NCI-H82 (cell line): ENCODE measurements around the gene PEMT.
A peak's percentile ranks its signal among the peaks of the same experiment; 100 is the strongest.

ENCODE experiments used
- DNase-seq: peaks from one replicate; lab custom pipeline; 2025; lab: John Stamatoyannopoulos, UW

The PEMT gene

DNA sequence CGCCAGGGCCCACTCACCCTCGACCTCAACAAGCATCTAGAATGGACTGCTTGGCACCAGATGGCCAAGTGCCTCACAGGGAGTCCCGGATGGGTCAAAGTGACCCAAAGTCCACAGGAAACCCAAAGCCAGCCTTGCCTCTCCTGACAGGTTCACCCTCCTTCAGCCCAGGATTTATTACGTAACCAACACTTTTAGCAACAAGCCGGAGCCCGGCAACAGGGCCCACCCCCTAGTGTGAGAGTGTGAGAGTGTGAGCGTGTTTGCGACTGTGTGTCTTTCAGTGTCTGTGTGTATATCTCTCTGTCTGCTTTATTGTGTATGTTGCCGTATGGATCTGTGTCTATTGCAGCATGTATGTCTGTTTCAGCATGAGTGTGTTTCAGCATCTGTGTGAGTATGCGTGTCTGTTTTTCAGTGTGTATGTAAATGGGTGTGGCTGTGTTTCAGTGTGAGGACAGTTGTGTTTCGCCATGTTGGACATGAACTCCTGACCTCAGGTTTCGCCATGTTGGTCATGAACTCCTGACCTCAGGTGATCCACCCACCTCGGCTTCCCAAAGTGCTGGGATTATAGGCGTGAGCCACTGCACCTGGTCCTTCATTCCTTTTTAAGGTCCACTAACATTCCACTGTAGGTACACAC is 13.7 kb upstream of the PEMT start:
- DNase-seq, result no peak

DNA sequence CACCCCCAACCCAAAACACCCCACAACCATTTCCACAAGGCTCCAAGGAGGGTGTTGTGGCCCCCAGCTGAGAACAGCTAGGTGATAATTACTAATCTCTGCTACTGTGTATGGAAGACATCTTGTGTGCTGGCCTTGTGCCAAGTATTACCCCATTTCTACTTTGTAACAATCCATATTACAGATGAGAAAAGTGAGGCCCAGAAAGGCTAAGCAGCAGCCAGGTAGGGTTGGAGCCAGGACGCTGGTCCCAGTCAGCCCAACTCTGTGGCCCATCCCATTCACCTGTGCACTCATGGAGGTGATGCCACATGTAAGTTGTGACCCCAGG is 12.4 kb upstream of the PEMT start:
- DNase-seq, result no peak

DNA sequence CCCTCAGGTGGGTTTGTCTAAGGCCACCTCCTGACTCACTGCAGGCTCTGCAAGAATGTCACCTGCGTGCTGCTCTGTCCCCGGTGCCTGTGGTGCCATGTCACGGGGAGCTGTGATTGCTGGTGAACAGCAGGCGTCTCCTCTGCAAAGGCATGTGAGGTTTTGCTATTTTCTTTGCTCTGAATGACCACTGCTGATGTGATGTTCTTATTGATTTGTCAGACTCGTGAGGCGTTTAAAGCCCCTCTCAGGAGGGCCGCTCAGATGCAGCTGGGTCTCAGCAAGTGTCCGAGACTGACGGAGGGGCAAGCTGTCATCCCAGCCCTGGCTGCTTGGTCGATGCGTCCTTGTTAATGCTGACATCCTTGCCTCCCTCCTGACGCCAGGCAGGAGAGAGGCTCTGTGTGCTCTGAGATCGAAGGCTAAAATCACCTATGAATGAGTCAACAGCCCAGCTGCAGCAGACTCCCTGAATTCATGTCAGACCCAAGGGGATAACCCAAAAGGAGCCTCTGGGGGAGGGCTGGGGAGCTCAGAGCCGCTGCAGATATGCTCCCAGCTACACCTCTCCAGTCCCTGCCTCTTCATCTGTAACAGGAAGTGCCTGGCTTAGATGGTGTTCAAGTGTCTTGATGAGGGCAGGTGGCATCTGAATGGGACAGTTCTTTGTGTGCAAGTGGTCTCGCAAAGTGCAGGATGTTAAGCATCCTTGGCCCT is 11.8 kb upstream of the PEMT start:
- no peak for DNase-seq

DNA sequence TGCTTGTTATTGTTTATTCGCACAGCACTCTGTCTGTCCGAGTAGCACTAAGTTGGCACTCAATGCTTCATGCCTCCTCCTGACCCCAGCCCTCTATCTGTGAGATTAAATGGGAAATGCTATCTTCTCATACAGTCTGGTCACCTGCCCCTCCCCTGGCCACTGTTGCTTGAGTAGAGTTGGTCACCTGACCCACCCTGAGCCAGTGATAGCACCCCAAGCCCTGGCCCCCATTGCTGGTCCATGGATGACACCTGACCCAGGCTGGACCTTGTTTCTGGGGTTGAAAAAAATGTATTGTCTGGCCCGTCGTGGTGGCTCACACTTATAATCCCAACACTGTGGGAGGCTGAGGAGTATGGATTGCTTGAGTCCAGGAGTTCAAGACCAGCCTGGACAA is 8.5 kb upstream of the PEMT start:
- DNase-seq, result no peak

DNA sequence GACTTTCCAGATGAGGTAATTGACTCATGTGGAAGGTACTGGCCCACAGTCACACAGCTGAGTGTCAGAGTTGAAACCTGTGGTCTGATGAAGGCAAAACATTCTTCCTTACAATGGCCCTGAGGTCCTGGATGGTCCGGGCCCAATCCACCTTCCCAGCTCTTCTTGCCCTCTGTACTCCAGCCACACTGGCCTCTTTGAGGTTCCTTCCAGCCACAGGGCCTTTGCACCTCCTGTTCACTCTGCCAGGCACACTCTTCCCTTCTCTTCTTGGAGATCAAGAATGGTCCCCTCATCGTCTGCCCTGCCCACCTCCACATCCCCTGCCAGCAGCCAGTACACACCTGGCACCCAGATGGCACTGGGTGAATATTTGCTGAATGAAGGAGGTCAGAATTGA is 6.5 kb upstream of the PEMT start:
- DNase-seq, result no peak

DNA sequence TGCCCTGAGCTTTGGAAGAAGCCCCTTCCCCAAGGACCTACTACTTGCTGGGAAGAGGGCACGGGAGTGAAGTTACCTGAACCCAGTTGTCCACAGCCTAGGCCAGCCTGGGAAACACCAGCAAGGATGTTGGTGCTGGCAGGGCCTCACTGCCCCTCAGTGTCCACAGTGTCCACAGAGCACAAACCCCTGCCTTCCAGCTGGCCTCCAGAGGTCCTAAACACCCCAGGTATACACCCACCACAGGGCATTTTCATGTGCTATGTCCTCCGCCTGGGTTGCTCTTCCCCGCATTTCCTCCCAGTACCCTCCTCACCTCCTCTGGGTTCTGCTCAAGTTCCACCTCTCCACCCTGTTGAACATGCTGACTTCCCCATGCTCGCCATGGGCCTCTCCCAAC is 4.2 kb upstream of the PEMT start:
- no peak for DNase-seq

DNA sequence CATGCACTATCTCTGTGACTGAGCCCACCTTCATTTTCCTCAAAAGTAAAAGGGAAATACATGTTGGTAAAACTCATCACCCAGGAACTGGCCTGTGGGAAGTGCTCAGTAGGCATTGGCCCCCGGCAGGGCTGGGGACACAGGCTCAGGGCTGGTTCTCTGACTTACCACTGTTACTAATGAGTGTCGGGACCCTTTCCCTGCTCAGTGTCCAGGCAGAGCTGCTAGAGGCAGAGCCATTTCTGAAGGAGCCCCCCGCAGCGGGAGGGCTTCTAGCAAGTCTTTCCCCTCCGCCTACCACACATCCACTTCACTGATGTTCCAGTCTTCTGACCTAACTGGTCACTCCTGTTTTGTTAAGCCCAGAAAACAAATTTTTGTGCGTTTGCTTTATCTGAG is 1.7 kb upstream of the PEMT start:
- DNase-seq, result no peak

DNA sequence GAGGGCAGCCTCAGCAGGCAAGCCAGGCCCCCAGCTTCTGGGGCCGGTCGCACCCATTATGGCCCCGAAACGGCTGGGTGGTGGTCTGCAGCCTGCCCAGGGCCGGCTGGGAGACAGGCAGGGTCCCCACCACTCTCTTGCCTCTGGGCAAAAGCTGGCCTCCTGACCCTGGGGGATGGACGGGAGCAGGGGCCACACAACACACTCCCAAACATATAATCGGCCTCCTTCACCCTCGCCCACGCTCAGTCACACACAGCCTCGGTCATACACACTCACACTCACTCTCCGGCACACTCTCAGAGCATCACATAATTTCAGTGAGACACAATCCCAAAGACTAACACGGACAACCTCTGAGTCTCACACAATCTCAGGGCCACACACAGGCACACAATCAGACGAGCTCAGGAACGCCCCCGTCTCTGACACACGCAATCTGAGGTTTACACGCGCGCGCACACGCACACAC is 589 bp downstream of the PEMT start:
- no peak for DNase-seq

DNA sequence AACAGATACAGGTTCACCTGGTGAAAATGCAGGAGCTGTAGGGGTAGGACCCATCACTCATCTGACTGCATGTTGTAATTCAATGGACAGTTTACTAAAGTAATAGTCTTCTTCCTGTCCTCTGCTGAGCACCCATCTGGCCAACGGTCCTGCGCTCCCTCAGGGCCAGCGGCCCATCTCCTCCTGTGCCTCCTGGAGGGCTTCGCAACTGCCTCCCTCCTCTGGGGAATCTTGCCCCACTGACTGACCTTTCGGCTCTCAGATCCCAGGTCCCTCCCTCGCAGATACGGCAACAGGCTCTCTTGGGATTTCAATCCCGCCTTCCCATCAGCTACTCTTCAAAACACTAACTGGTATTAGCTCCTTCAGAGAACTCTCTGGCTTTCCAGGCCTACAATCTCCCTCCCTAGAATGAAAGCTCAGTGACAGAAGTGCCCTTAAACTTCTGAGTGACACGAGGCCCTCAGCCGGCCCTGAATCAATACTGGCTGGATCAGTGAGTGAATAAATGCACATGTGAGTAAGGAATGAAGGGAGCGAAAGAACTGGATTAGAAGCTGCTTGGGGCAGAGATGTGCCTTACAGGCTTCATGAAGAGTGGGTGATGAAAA is 1.3 kb downstream of the PEMT start:
- DNase-seq, result peak; percentile 68

DNA sequence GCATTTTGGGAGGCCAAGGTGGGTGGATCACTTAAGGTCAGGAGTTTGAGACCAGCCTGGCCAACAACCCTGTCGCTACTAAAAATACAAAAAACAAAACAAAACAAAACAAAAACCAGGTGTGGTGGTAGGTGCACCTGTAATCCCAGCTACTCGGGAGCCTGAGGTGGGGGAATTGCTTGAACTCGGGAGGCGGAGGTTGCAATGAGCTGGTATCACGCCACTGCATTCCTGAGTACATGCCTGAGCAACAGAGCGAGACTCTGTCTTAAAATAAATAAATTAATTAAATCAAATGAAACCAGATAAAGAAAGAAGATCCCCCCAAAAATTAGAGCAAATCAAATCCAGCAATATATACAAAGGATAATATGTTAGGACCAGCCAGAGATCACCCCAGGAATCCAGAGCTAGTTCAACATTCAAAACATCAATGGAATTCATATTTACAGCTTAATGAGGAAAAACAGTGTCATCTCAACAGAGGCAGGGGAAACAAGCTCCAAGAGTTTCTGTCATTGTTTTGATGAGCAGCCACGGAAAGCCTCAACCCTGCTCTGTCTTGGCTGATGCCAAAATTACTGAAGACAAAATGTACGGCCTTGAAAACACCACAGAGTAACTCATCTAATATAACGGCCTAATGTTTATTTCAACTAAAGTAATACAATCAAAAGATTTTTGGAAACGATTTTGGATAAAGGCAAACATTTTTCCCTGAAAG is 3.7 kb downstream of the PEMT start:
- DNase-seq, result no peak

DNA sequence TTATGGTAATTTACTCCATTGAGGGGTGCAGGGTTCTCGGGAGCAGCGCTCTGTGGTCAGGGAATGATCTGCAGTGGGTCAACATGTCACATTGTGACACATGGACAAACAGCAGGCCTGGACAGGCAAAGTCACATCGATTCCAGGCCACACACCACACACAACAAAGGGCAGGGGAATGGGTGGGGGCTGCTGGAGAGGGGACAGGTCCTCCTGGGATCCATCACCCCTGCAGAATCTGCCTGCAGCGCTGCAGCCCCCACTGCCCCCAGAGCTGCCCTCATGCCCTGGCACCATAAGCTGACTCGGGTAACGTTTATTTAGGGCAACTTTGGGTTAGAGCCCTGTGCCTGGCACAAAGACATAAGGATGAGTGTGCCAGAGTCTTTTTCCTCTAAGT is 9.1 kb downstream of the PEMT start:
- DNase-seq, result no peak

DNA sequence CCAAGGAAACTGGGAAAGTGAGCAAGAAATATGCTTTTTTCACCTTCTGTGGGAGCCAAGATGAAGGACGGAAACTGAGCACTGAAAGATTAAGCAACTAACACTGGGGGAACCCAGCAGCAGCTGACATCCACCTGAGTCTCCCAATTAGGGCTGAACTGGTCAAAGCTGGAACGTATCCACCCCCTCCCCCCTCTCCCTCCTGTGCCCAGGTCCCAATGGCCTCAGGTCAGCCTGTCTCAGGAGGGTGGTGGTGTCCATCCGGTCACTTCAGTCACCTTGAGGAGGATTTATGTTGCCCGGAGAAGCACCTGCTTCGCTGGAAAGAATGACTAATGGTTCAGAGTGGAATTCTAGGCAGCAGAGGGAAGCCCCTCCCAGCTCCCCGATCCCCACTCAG is 10.0 kb downstream of the PEMT start:
- DNase-seq, result no peak

DNA sequence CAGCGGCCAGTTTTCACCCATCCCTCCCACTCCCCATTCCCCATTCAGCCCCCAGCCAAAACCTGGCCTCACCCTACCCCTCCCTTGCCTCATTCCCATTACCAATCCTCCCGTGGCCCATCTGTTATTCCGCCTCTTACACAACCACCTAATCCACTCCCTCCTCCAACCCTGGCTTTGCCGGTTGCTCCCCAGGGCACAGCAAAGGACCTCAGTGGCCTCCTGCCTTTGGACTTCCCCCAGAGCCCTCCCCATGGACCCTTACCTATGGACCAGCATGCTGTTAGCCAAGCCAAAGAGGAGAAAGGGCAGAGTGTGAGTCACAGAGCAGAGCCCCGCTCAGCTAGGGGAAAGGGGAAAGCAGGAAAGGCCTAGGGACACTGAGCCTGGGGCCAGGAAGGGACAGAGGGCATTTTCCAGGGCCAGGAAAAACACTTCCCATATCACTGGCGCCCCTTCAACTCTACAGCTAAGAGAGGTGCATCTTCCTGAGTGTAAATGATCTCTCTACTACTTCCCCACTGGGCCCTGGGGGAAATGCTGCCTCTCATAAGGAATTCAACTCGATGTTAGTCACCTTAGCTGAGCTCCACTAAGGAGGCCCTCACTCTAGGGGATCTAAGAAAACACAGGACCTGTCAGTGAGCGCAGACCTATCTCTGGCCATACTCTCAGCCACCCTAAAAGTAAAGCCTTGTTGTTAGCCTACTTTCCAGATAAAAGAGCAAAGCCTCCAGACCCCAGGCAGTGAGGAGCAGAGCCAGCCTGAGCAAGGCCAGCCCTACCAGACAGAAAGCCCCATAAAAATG is 10.6 kb downstream of the PEMT start:
- peak; percentile 91 for DNase-seq

DNA sequence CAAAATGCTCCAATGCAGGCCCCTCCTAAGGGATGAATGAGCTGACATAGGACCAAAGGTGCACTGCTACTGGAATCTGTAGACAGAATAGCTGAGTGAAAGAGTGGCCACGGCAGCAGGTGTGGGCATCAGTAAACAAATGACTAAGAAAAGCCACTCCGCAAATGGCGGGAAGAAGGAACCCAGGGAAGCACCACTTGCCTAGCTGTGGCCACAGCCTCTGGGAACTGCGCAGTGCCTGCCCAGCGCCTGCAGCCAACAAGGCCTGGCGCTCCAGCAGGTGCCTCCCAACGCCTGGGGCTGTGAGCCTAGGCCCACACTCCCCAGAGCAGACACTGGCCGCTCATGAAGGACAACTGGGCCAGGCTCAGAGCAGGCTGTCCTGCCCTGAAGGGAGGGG is 11.8 kb downstream of the PEMT start:
- peak; percentile 42 for DNase-seq

DNA sequence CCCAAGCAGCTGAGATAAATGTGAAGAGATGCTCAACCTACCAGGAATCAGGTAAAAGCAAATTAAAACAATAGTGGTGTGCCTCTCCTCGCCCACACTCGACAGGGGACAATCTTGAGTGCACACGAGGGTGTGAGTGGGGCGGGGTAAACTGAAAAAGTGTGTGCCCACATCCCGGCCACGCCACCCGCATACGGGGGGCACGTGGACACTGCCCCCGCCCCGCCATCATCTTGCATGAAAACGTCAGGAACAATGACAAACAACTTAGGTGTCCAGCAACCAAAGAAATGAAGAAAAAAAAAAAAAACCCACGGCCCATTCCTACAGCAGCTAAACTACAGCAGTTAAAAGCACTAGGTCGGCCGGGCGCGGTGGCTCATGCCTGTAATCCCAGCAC is 14.1 kb downstream of the PEMT start:
- DNase-seq, result no peak

DNA sequence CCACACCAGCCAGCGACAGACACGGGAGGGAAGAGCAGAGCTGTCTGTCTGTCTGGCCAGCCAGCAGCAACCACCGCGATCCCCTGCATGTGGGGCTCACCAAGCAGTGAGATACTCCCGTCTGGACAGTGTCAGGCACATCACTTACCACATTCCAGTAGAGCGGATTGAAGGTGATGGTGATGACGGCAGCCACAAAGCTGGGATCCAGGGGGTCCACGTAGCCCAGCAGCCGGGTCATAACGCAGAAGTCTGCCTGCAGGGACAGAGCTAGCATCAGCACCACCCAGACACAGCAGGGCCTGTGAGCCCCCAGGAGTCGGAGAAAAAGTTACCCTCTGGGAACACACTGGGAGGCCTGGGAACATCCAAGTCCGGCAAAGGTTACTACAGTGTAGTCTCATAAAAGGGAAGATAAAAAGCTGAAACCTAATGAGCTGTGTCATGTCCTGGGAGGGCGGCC is 14.7 kb downstream of the PEMT start:
- no peak for DNase-seq

DNA sequence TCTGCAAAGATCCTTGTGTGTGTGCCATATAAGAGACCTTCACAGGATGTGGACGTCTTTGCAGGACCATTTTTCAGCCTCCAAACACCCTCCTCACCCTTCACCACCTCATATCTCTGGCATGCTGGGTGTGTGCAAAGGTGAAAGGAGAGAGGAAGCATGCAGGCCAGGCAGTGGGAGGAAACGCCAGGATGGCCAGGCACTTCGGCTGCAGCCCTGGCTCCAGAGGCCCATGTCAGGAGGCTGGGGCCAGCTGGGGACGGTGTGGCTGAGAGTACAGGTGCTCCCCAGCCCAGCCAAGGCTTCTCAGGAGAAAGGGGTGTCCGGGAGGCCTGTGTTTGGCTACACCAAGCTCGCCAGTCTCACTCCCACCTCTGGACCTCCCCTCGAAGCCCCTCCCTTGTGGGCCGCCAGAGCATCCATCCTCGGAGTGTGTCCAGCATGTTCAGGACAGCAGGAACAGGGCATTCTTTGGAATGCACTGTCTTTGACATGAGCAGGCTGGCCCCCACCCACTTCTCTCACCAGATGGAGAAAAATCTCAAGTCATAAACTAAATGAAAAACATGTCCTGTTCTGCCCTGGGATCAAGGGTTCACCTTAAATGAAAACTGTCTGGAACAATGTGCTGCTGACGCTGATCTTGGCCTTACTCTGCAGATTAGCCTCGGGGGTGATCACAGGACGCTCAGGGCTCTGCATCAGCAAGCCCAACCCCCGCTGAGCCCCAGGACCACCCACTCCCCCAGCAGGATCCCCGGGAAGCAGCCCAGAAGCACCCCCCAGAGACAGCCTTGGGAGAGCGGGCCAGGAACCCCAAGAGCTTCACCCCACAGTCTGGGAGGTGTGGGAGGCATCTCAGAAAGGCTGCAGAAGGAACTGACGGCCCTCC is 15.9 kb downstream of the PEMT start:
- no peak for DNase-seq

DNA sequence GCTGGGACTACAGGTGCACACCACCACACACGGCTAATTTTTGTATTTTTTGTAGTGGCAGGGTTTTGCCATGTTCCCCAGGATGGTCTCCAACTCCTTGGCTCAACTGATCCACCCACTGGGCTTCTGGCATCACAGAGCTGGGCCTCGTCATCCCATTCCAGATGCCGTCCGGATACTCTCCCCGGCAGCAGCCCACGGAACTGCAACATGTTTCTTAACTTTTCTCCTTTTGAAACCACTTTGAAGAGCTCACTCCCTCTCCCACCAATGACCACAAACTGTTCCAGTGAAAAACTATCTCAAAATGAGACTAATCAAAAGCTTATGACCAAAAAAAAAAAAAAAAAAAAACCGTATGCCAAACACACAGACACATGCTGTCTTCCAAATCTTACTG is 17.6 kb downstream of the PEMT start:
- no peak for DNase-seq

DNA sequence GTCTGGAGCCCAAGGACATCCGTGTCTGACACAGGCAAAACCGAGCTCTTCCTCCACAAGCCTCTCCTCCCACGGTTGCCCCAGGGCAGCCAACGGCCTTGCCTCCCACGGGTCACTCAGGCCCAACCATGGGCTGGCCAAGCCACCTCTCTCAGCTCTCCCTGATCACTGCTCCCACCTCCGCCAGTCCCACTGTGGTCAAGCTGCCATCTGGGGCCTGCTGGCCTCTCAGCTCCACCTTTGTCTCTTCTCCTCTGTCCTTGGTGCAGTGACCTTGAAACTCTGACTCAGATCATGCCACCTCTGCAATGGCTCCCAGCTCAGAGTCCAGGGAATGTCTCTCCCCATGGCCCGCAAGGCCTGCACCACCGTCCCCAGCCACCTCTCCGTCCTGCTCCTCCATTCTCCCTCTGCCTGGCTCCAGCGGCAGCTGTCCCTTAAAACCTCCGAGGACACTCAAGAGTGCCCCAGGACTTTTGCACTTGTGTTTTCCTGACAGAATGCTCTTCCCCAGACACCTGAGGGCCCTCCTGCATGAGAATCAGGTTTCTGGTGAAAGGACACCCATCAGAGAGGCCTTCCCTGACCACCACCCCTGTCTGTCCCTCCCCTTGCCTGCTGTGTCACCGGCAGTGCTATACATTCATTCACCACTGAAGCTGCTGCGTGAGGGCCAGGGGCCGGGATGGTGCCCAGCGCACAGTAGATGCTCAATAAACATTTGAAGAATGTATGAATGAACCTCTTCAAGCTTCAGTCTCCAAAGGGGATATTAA is 19.3 kb downstream of the PEMT start:
- no peak for DNase-seq
